Activated T-cell treated with anti-CD3 and anti-CD28 coated beads, Interleukin-2, amount 50 U/mL, for 4 hours (primary cell): ENCODE results near the gene OGDH. TPM values are rescaled to one million over a fixed set of nuclear protein-coding genes. Genes with fewer than 3 reads are reported as not detected.
A peak's percentile ranks its signal among the peaks of the same experiment; 100 is the strongest.
"Not testable (repeated sequence)": the region's sequence is repeated elsewhere in the genome, so short reads cannot be mapped to it uniquely, and the experiment has no call there.

ENCODE experiments used
- ATAC-seq, 2 donors: fragments of 200-7000 bp; cut with Tn5 transposase; one replicate each; pipeline ENCODE4 v1.10.0; 2021
- DNase-seq: peaks from one replicate; pipeline ENCODE4 v3.0.0-alpha.2; 2020
- H3K27me3 Mint-ChIP-seq: one replicate; pipeline ENCODE4 v1.8.0; 2021; ENCODE audit warnings: low read depth, mixed read lengths
- H3K36me3 Mint-ChIP-seq: one replicate; pipeline ENCODE4 v1.8.0; 2022; ENCODE audit warnings: mixed read lengths; ENCODE audit not compliant: insufficient read depth
- H3K4me1 Mint-ChIP-seq: one replicate; pipeline ENCODE4 v1.8.0; 2021; ENCODE audit warnings: low read depth, mixed read lengths
- H3K4me3 Mint-ChIP-seq: one replicate; pipeline ENCODE4 v1.8.0; 2021; ENCODE audit warnings: mild to moderate bottlenecking, moderate library complexity, mixed read lengths
- H3K9me3 Mint-ChIP-seq: one replicate; pipeline ENCODE4 v1.8.0; 2021; ENCODE audit warnings: mixed read lengths
- total RNA-seq, 3 donors: library from RNA; stranded (reverse); gene quantifications; one replicate each; pipeline ENCODE4 v1.2.1, GENCODE V29; 2021

The OGDH gene
- total RNA-seq, result 100 to 1,000 TPM in 1 of 3 donors, 10 to 100 TPM in 2; 83.0 to 105 (median 97.2) TPM

- Mint-ChIP-seq H3K4me1 (peaks cover 33% of the 10 kb centered on the region), H3K36me3 (peaks cover 2% of the 10 kb centered on the region), H3K4me3 (peak within 1 kb of the TSS; percentile 96), H3K9me3 (no peaks in the 10 kb centered on the region), H3K27me3 (no peaks in the 10 kb centered on the region)
- ATAC-seq, result peak; percentile 98 to 99
- DNase-seq, result peak; percentile 99
These were observed at the start of gene OGDH for GRCh38 chr7:44606341-44607140. OGDH (plus strand) TSS chr7:44606627; CDS start chr7:44624344, 17,717 bp downstream.

GRCh38 chr7:44557485-44557884 lies 48.9 kb upstream of the OGDH start:
- no peak overlapping the region for H3K4me3 Mint-ChIP-seq
- no peaks in the 10 kb centered on the region for H3K9me3 Mint-ChIP-seq
- H3K4me1 Mint-ChIP-seq, result no peaks in the 10 kb centered on the region
- H3K36me3 Mint-ChIP-seq, result no peaks in the 10 kb centered on the region
- H3K27me3 Mint-ChIP-seq, result no peaks in the 10 kb centered on the region
- no peak for DNase-seq
- no peak for ATAC-seq

- no peak for DNase-seq
- Mint-ChIP-seq H3K9me3 (no peaks in the 10 kb centered on the region), H3K27me3 (no peaks in the 10 kb centered on the region), H3K4me1 (no peaks in the 10 kb centered on the region), H3K4me3 (no peak overlapping the region), H3K36me3 (peaks cover under 1% of the 10 kb centered on the region)
- no peak for ATAC-seq
These were observed 46.9 kb upstream of the OGDH start for GRCh38 chr7:44559485-44559884.

GRCh38 chr7:44561481-44561880 lies 44.9 kb upstream of the OGDH start:
- Mint-ChIP-seq H3K27me3 (no peaks in the 10 kb centered on the region), H3K4me1 (peaks cover 7% of the 10 kb centered on the region), H3K36me3 (peaks cover 11% of the 10 kb centered on the region), H3K9me3 (no peaks in the 10 kb centered on the region), H3K4me3 (no peak overlapping the region)
- ATAC-seq, result no peak
- DNase-seq, result no peak

GRCh38 chr7:44561962-44562621 lies 44.3 kb upstream of the OGDH start:
- Mint-ChIP-seq H3K4me3 (no peak overlapping the region), H3K27me3 (no peaks in the 10 kb centered on the region), H3K36me3 (peaks cover 13% of the 10 kb centered on the region), H3K9me3 (no peaks in the 10 kb centered on the region), H3K4me1 (peaks cover 7% of the 10 kb centered on the region)
- no peak for ATAC-seq
- no peak for DNase-seq

- not testable (repeated sequence) for ATAC-seq, DNase-seq, H3K4me1 Mint-ChIP-seq, H3K9me3 Mint-ChIP-seq, H3K4me3 Mint-ChIP-seq, H3K27me3 Mint-ChIP-seq
- peaks cover 18% of the 10 kb centered on the region for H3K36me3 Mint-ChIP-seq
These were observed 43.8 kb upstream of the OGDH start for GRCh38 chr7:44562622-44562962.

GRCh38 chr7:44563171-44563679 lies 43.2 kb upstream of the OGDH start:
- H3K27me3 Mint-ChIP-seq, result no peaks in the 10 kb centered on the region
- no peaks in the 10 kb centered on the region for H3K9me3 Mint-ChIP-seq

GRCh38 chr7:44564606-44565005 lies 41.8 kb upstream of the OGDH start:
- Mint-ChIP-seq H3K36me3 (peaks cover 33% of the 10 kb centered on the region), H3K4me1 (peaks cover 7% of the 10 kb centered on the region), H3K4me3 (no peak overlapping the region), H3K27me3 (no peaks in the 10 kb centered on the region), H3K9me3 (no peaks in the 10 kb centered on the region)
- no peak for DNase-seq
- ATAC-seq, result no peak

More at GRCh38 chr7:44563171-44563679, 43.2 kb upstream of the OGDH start:
- Mint-ChIP-seq H3K36me3 (peaks cover 21% of the 10 kb centered on the region), H3K4me1 (peaks cover 7% of the 10 kb centered on the region), H3K4me3 (no peak overlapping the region)
- ATAC-seq (no peak), DNase-seq (no peak)

- Mint-ChIP-seq H3K9me3 (no peaks in the 10 kb centered on the region), H3K36me3 (peaks cover 39% of the 10 kb centered on the region), H3K27me3 (no peaks in the 10 kb centered on the region), H3K4me3 (no peak overlapping the region), H3K4me1 (peaks cover 7% of the 10 kb centered on the region)
- DNase-seq (peak; percentile 60), ATAC-seq (peak; percentile 84 to 87)
These were observed 41.2 kb upstream of the OGDH start for GRCh38 chr7:44565097-44565794.

GRCh38 chr7:44565795-44566559 lies 40.5 kb upstream of the OGDH start:
- no peaks in the 10 kb centered on the region for H3K27me3 Mint-ChIP-seq
- no peak for DNase-seq
- H3K4me3 Mint-ChIP-seq, result no peak overlapping the region
- H3K36me3 Mint-ChIP-seq, result peaks cover 42% of the 10 kb centered on the region
- peaks cover 7% of the 10 kb centered on the region for H3K4me1 Mint-ChIP-seq
- H3K9me3 Mint-ChIP-seq, result no peaks in the 10 kb centered on the region
- peak; percentile 27 to 38 for ATAC-seq

GRCh38 chr7:44566680-44567079 lies 39.7 kb upstream of the OGDH start:
- no peak for ATAC-seq
- H3K9me3 Mint-ChIP-seq, result no peaks in the 10 kb centered on the region
- peaks cover 48% of the 10 kb centered on the region for H3K36me3 Mint-ChIP-seq
- DNase-seq, result no peak
- H3K4me1 Mint-ChIP-seq, result peaks cover 8% of the 10 kb centered on the region
- no peak overlapping the region for H3K4me3 Mint-ChIP-seq
- H3K27me3 Mint-ChIP-seq, result no peaks in the 10 kb centered on the region

GRCh38 chr7:44567884-44568283 lies 38.5 kb upstream of the OGDH start:
- no peak for DNase-seq
- H3K9me3 Mint-ChIP-seq, result no peaks in the 10 kb centered on the region
- H3K4me1 Mint-ChIP-seq, result peaks cover 16% of the 10 kb centered on the region
- H3K36me3 Mint-ChIP-seq, result peaks cover 55% of the 10 kb centered on the region
- no peak overlapping the region for H3K4me3 Mint-ChIP-seq
- no peak for ATAC-seq
- no peaks in the 10 kb centered on the region for H3K27me3 Mint-ChIP-seq

- no peaks in the 10 kb centered on the region for H3K27me3 Mint-ChIP-seq
- DNase-seq, result no peak
- peaks cover 58% of the 10 kb centered on the region for H3K36me3 Mint-ChIP-seq
- no peaks in the 10 kb centered on the region for H3K9me3 Mint-ChIP-seq
- no peak overlapping the region for H3K4me3 Mint-ChIP-seq
- peaks cover 20% of the 10 kb centered on the region for H3K4me1 Mint-ChIP-seq
- no peak for ATAC-seq
These were observed 37.5 kb upstream of the OGDH start for GRCh38 chr7:44568771-44569560.
